HG02970 (cell line): Measurements from ENCODE around the gene SMIM41.

ENCODE experiments used
- ATAC-seq: cut with Tn5 transposase; IDR thresholded peaks from one replicate; pipeline ENCODE4 v1.9.1; 2021; ENCODE audit warnings: mild to moderate bottlenecking, moderate library complexity, moderate number of reproducible peaks; ENCODE audit not compliant: unreplicated experiment, low FRiP score

The SMIM41 gene

GRCh38 chr12:52050116-52050757, 29.3 kb upstream of the SMIM41 start:
- ATAC-seq, result no peak

- ATAC-seq, result peak; percentile 81
These were observed 28.6 kb upstream of the SMIM41 start, which contains the start of gene NR4A1 for GRCh38 chr12:52050758-52051541. Gene NR4A1 (plus strand): TSS chr12:52051442. CDS start chr12:52054329, 2,887 bp downstream.

GRCh38 chr12:52052468-52053186, 26.9 kb upstream of the SMIM41 start:
- ATAC-seq, result no peak

GRCh38 chr12:52053536-52054209, 25.8 kb upstream of the SMIM41 start:
- no peak for ATAC-seq

GRCh38 chr12:52054231-52054832, 25.2 kb upstream of the SMIM41 start:
- ATAC-seq, result no peak

GRCh38 chr12:52054833-52055730, 24.4 kb upstream of the SMIM41 start:
- ATAC-seq, result no peak

- no peak for ATAC-seq
These were observed 23.5 kb upstream of the SMIM41 start for GRCh38 chr12:52055731-52056711.

- ATAC-seq, result no peak
These were observed 22.5 kb upstream of the SMIM41 start for GRCh38 chr12:52056801-52057637.

GRCh38 chr12:52057638-52058576, 21.6 kb upstream of the SMIM41 start:
- no peak for ATAC-seq

- no peak for ATAC-seq
These were observed 20.7 kb upstream of the SMIM41 start for GRCh38 chr12:52058631-52059361.

- ATAC-seq, result no peak
These were observed 19.7 kb upstream of the SMIM41 start for GRCh38 chr12:52059582-52060497.

GRCh38 chr12:52060498-52061177, 18.9 kb upstream of the SMIM41 start:
- ATAC-seq, result no peak

GRCh38 chr12:52061470-52062166, 17.9 kb upstream of the SMIM41 start:
- no peak for ATAC-seq
